HepG2 (cell line): ENCODE measurements around the gene CTNNA2.

Source experiments
- CTCF ChIP-seq: sonication (generic); formaldehyde crosslinking; IDR thresholded peaks from 2 replicates; pipeline ENCODE4 v1.5.0; 2020; ENCODE audit warnings: mild to moderate bottlenecking, missing genetic modification reagents, moderate library complexity
- E2F1 ChIP-seq: sonication (generic); formaldehyde crosslinking; IDR thresholded peaks from 2 replicates; pipeline ENCODE4 v1.5.0; 2020; ENCODE audit warnings: missing genetic modification reagents
- EZH2 ChIP-seq: conservative IDR thresholded peaks from 2 replicates; pipeline ENCODE4 v1.6.1; 2012; ENCODE audit warnings: mild to moderate bottlenecking, low read depth, low read length, moderate library complexity
- FOXO4 ChIP-seq: sonication (generic); formaldehyde crosslinking; conservative IDR thresholded peaks from 2 replicates; pipeline ENCODE4 v1.8.1; 2023; ENCODE audit warnings: missing genetic modification reagents
- REST ChIP-seq, 2 experiments: IDR thresholded peaks; 2 replicates each; pipeline ENCODE4 v1.6.1; 2011 to 2012; ENCODE audit warnings: low read length in 2 of 2, borderline replicate concordance in 1 of 2, low read depth in 1 of 2, mild to moderate bottlenecking in 1 of 2, moderate library complexity in 1 of 2
- RNF2 ChIP-seq: fragments of 450-650 bp; conservative IDR thresholded peaks from 2 replicates; pipeline ENCODE4 v1.6.1; 2016; ENCODE audit warnings: low read depth
- SMC3 ChIP-seq: IDR thresholded peaks from 2 replicates; pipeline ENCODE4 v1.6.1; 2011; ENCODE audit warnings: low read length, improper control_type of control experiment
- TCF7L2 ChIP-seq: IDR thresholded peaks from 2 replicates; pipeline ENCODE4 v1.6.1; 2011; ENCODE audit warnings: mild to moderate bottlenecking, low read depth, low read length, moderate library complexity
- YY1 ChIP-seq: IDR thresholded peaks from 2 replicates; pipeline ENCODE4 v1.6.1; 2011; ENCODE audit warnings: low read length, low read depth, moderate library complexity, mild to moderate bottlenecking; ENCODE audit not compliant: insufficient read depth, insufficient replicate concordance
- ZBTB21 ChIP-seq: sonication (generic); formaldehyde crosslinking; IDR thresholded peaks from 2 replicates; pipeline ENCODE4 v1.4.0; 2020; ENCODE audit warnings: missing genetic modification reagents
- ZBTB33 ChIP-seq: sonication (generic); formaldehyde crosslinking; IDR thresholded peaks from 2 replicates; pipeline ENCODE4 v1.4.0; 2020; ENCODE audit warnings: missing genetic modification reagents
- ZFP41 ChIP-seq: sonication (generic); formaldehyde crosslinking; IDR thresholded peaks from 2 replicates; pipeline ENCODE4 v1.4.0; 2020; ENCODE audit warnings: mild to moderate bottlenecking, missing genetic modification reagents, borderline replicate concordance
- ZNF569 ChIP-seq: sonication (generic); formaldehyde crosslinking; IDR thresholded peaks from 2 replicates; pipeline ENCODE4 v1.5.0; 2020; ENCODE audit warnings: mild to moderate bottlenecking, missing genetic modification reagents, moderate library complexity, borderline replicate concordance

- TF ChIP-seq SMC3 (no peak), CTCF (no peak), ZFP41 (no peak), ZBTB33 (CRISPR knock-in tag) (no peak), REST (IDR thresholded peaks at IDR 0.05; ENCODE audit: borderline replicate concordance in 1 of 2, low read depth in 1 of 2, low read length in 2 of 2) (no peak), FOXO4 (CRISPR knock-in tag) (no peak), RNF2 (no peak), ZNF569 (CRISPR knock-in tag) (no peak), ZBTB21 (CRISPR knock-in tag) (no peak), YY1 (no peak), E2F1 (CRISPR knock-in tag) (no peak), EZH2 (no peak), TCF7L2 (no peak)
These were observed 1004.5 kb downstream of the CTNNA2 start for GRCh38 chr2:80517316-80517715.
